ENCODE results near the gene UBAC2. TPM values are rescaled to one million over a fixed set of nuclear protein-coding genes. Genes with fewer than 3 reads are reported as not detected.

Gene UBAC2
- total RNA-seq, 4 donors from 2014 or later = 56.8 to 88.5 (median 77.7) TPM

DNA sequence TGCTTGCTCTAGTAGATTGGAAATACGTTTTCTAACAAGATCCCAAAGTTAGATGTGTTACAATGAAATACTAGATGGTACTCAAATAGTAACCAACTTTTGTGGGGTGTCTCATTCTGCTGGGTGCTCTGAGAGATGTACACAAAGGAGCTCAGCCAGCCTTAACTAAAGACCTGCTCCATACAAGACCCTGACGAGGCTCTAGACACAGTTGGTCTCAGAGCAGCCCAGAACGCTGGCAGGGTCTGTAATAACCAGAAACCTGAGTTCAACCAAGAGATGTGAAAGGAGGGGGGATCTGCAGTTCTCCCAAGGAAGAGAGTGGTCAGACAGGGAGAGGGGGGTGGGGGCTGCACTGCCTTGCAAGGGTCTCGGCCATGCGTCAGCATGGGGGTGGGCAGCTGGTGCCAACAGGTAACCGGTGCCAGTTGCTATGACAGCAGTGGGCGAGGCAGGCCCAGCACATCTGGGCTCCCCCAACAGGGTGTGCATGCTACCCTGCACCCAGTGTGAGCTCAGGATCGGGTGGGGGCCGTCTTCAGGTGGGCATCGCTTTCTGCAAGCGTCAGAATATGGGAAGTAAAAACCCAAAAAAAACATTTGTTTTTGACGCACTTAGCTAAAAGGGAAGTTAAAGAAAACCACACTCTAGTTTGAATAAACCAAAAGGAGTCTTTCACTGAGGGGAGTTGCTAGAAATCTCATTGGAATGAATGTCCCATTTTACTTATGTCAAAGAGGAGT is 174.5 kb downstream of the UBAC2 start:
- Histone ChIP-seq H3K4me3 (replicated peaks in 1 of 3) (no peak overlapping the region), H3K4me1 (peaks cover 0 to 9% of the 10 kb centered on the region in 2 donors), H3K27ac (no peak overlapping the region), H3K27me3 (no peaks in the 10 kb centered on the region), H3K36me3 (peaks cover 0 to 5% of the 10 kb centered on the region in 2 donors), H3K9me3 (no peaks in the 10 kb centered on the region)
- DNase-seq = peak in 1 of 2 donors; percentile 19
- WGBS, 2 donors = 82 to 89% methylated on average over 12 of the region's 12 CpGs
- TF ChIP-seq POLR2A (IDR thresholded peaks at IDR 0.05) (no peak), CTCF (IDR thresholded peaks at IDR 0.05) (no peak)
- intact Hi-C loops (cut with DNase I) = no loop called here

GRCh38 chr13:99375738-99376080 is 175.1 kb downstream of the UBAC2 start:
- no peak for DNase-seq
- 93 to 94% methylated on average over 2 of the region's 2 CpGs for WGBS, 2 donors
- no peak overlapping the region for H3K27ac ChIP-seq

DNA sequence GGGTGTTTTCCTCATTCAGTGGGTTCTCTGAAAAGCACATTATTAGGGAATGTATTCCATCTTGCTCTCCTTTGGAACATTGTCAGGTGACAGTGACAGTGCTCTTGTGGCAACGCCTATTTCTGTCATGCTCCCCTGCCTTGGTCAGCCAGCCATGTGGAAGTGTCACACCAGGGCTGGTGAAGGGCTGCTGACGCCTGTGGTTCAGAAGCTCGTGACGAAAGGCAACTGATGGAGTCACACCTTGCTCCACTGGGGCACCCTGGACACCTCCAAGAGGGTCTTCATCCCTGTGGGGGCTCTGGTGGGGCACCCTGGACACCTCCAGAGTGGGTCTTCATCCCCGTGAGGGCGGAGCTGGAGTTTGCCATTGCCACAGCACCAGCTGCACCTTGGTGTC is 175.5 kb downstream of the UBAC2 start:
- DNase-seq = peak; percentile 66 to 79
- WGBS, 2 donors = 25 to 49% methylated on average over 4 to 6 of the region's 6 CpGs
- no peak overlapping the region for H3K4me3 ChIP-seq (replicated peaks in 1 of 3)
- H3K36me3 ChIP-seq = peaks cover 0 to 5% of the 10 kb centered on the region in 2 donors
- H3K4me1 ChIP-seq = peaks cover 0 to 9% of the 10 kb centered on the region in 2 donors
- H3K27me3 ChIP-seq = no peaks in the 10 kb centered on the region
- TF ChIP-seq POLR2A (IDR thresholded peaks at IDR 0.05) (no peak), CTCF (IDR thresholded peaks at IDR 0.05) (no peak)
- H3K9me3 ChIP-seq = no peaks in the 10 kb centered on the region
- intact Hi-C loops (cut with DNase I) = no loop called here
- H3K27ac ChIP-seq = peak overlapping the region in 1 of 3 donors; percentile 24

More at GRCh38 chr13:99375738-99376080, 175.1 kb downstream of the UBAC2 start:
- no peaks in the 10 kb centered on the region for H3K27me3 ChIP-seq
- H3K4me3 ChIP-seq (replicated peaks in 1 of 3) = no peak overlapping the region
- peaks cover 0 to 5% of the 10 kb centered on the region in 2 donors for H3K36me3 ChIP-seq
- intact Hi-C loops (cut with DNase I) = no loop called here
- H3K4me1 ChIP-seq = peaks cover 0 to 9% of the 10 kb centered on the region in 2 donors
- TF ChIP-seq POLR2A (IDR thresholded peaks at IDR 0.05) (no peak), CTCF (IDR thresholded peaks at IDR 0.05) (no peak)
- no peaks in the 10 kb centered on the region for H3K9me3 ChIP-seq

GRCh38 chr13:99376924-99377323 is 176.3 kb downstream of the UBAC2 start:
- WGBS, 2 donors = 97 to 98% methylated on average over 9 of the region's 9 CpGs
- Histone ChIP-seq H3K9me3 (no peaks in the 10 kb centered on the region), H3K4me3 (replicated peaks in 1 of 3) (no peak overlapping the region), H3K27ac (no peak overlapping the region), H3K36me3 (peaks cover 0 to 5% of the 10 kb centered on the region in 2 donors), H3K27me3 (no peaks in the 10 kb centered on the region), H3K4me1 (peaks cover 0 to 9% of the 10 kb centered on the region in 2 donors)
- intact Hi-C loops (cut with DNase I) = no loop called here
- no peak for DNase-seq
- TF ChIP-seq CTCF (IDR thresholded peaks at IDR 0.05) = no peak
- no peak for TF ChIP-seq POLR2A (IDR thresholded peaks at IDR 0.05)

- Histone ChIP-seq H3K27me3 (no peaks in the 10 kb centered on the region), H3K36me3 (peaks cover 0 to 5% of the 10 kb centered on the region in 2 donors), H3K4me3 (replicated peaks in 1 of 3) (no peak overlapping the region), H3K4me1 (peaks cover 0 to 14% of the 10 kb centered on the region in 2 donors), H3K27ac (no peak overlapping the region), H3K9me3 (no peaks in the 10 kb centered on the region)
- 95% methylated on average over 8 of the region's 8 CpGs for WGBS, 2 donors
- intact Hi-C loops (cut with DNase I) = no loop called here
- DNase-seq = no peak
- TF ChIP-seq POLR2A (IDR thresholded peaks at IDR 0.05) (no peak), CTCF (IDR thresholded peaks at IDR 0.05) (no peak)
Measured at GRCh38 chr13:99377641-99378040, 177.0 kb downstream of the UBAC2 start.
